ENCODE results near the gene GRWD1.

DNA sequence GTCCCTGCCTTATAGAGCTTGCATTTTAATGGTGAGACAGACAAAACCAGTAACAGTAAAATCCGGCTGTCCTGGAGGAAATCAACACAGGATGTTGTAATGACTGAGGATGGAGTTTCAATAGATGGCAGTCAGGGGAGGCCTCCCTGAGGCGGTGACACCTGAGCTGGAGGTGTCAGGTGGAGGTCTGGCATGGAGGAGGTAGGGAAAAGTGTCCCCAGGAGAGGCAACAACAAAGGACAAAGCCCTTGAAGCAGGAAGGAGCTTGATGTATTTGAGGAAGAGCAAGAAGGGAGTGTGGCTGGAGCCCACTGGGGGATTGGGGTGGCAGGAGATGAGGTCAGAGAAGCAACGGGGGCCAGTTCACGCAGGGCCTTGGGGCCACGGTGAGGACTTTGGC, 44.5 kb upstream of the GRWD1 start:
- TF ChIP-seq POLR2AphosphoS5 (IDR thresholded peaks at IDR 0.05; ENCODE audit: borderline replicate concordance, low read depth, low read length) (no peak), EZH2 (IDR thresholded peaks at IDR 0.05) (no peak), FOXP2 (optimal IDR thresholded peaks at IDR 0.05; ENCODE audit: control extremely low read depth, extremely low read length, insufficient read depth) (no peak)

All from SK-N-MC (cell line).